ENCODE data around the gene SLC2A11.
A peak's percentile ranks its signal among the peaks of the same experiment; 100 is the strongest.

Gene SLC2A11

DNA sequence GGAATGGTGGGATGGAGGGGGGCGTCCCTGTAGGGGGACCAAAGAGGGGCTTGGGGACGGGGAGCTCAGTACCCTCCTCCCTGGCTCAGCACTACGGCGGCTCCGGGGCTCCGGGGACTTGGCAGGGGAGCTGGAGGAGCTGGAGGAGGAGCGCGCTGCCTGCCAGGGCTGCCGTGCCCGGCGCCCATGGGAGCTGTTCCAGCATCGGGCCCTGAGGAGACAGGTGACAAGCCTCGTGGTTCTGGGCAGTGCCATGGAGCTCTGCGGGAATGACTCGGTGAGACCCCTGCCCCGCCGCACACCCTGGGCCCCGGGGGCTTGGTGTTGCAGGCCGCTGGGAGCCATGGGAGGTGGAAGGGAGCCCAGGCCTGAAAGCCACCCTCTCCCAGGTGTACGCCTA is 24.7 kb downstream of the SLC2A11 start:
- TF ChIP-seq, protein P1, sequence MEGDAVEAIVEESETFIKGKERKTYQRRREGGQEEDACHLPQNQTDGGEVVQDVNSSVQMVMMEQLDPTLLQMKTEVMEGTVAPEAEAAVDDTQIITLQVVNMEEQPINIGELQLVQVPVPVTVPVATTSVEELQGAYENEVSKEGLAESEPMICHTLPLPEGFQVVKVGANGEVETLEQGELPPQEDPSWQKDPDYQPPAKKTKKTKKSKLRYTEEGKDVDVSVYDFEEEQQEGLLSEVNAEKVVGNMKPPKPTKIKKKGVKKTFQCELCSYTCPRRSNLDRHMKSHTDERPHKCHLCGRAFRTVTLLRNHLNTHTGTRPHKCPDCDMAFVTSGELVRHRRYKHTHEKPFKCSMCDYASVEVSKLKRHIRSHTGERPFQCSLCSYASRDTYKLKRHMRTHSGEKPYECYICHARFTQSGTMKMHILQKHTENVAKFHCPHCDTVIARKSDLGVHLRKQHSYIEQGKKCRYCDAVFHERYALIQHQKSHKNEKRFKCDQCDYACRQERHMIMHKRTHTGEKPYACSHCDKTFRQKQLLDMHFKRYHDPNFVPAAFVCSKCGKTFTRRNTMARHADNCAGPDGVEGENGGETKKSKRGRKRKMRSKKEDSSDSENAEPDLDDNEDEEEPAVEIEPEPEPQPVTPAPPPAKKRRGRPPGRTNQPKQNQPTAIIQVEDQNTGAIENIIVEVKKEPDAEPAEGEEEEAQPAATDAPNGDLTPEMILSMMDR (IDR thresholded peaks at IDR 0.05; ENCODE audit: low read depth, low read length): no peak
- no peak for DNase-seq (ENCODE audit: low read depth in 2 of 2)
- no peak overlapping the region for H3K4me3 ChIP-seq (replicated peaks in 1 of 2; ENCODE audit: low read depth in 2 of 2, low read length in 2 of 2)

DNA sequence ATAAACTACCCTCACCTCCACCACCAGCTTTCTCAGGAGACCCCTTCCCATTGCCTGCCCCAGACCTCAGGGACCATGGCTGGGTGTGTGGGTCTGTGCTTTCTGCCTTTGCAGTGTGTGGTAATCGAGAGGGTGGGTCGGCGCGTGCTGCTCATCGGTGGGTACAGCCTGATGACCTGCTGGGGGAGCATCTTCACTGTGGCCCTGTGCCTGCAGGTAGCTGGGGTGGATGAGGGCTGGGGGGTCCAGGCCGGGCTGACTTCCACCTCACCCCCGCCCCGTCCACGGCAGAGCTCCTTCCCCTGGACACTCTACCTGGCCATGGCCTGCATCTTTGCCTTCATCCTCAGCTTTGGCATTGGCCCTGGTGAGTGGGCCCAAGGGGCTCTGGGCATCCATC is 26.0 kb downstream of the SLC2A11 start:
- no peak overlapping the region for H3K4me3 ChIP-seq (replicated peaks in 1 of 2; ENCODE audit: low read depth in 2 of 2, low read length in 2 of 2)
- TF ChIP-seq, protein P1 (IDR thresholded peaks at IDR 0.05; ENCODE audit: low read depth, low read length): no peak
- DNase-seq (ENCODE audit: low read depth in 2 of 2): no peak

DNA sequence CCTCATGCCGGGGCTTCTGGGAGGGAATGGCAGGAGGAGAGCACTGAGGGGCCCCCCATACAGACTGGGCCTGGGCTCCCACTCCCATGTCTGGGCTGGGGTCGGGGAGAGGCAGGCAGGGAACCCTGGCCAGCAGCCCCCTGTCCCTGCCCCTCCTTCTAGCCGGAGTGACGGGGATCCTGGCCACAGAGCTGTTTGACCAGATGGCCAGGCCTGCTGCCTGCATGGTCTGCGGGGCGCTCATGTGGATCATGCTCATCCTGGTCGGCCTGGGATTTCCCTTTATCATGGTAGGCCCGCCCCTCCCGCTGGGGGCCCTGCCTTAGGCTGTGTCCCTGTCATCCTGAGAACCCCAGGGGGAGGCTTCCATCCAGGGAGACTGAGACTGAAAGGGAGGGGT is 26.5 kb downstream of the SLC2A11 start:
- no peak overlapping the region for H3K4me3 ChIP-seq (replicated peaks in 1 of 2; ENCODE audit: low read depth in 2 of 2, low read length in 2 of 2)
- no peak for DNase-seq (ENCODE audit: low read depth in 2 of 2)
- TF ChIP-seq, protein P1 (IDR thresholded peaks at IDR 0.05; ENCODE audit: low read depth, low read length): no peak

DNA sequence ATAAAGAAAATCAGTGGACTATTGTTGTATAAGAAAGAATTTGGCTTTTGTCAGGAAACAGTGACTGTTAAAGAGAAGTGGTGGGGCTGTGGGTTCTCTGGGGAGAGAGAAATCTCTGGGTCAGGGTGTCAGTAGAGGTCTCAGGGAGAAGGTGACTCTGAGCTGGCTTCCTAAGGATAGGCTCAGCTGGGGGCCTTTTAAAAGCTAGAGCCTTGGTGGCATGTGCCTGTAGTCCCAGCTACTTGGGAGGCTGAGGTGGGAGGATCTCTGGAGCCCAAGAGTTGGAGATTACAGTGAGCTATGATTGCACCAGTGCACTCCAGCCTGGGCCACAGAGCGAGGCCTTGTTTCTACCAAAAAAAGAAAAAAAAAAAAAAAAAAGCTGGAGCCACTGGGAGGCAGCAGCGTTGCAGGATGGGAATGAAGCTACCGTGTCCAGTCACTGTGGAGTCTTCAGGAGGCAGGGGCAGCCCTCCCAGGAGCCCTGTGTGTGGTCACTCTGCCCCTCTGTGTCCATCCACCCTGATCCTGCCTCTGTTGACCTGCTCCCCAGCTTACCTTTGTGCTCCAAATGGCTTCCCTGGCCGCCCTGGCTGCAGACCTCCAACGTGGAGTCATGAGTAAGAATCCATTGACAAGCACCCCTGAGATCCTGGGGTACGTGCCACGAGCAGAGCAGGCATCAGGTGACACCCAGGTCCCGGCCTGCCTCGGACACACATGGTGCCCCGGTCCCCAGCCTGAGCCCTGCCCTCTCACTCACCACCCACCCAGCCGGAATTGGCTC is 31.1 kb downstream of the SLC2A11 start:
- peak; percentile 55 to 60 for DNase-seq (ENCODE audit: low read depth in 2 of 2)
- TF ChIP-seq, protein P1 (IDR thresholded peaks at IDR 0.05; ENCODE audit: low read depth, low read length): no peak
- H3K4me3 ChIP-seq (replicated peaks in 1 of 2; ENCODE audit: low read depth in 2 of 2, low read length in 2 of 2): no peak overlapping the region

DNA sequence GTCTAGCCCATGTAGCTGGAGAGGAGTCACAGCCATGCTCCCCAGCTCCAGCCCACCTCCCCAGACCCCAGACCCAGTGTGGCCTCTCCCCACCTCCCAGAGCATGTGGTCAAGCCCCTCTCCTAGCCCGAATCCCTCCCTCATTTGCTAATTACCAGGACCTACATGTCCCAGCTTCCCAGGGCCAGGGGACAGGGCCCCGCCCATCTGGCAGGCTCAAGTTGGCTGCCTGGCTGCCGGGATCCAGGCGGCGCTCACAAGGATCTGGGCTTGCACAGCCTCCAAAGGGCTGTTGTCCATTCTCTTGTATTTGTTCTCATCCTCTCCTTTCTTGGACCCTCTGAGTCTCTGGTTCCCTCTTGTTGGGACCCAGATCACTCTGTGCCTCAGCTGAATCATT is 31.9 kb downstream of the SLC2A11 start:
- no peak overlapping the region for H3K4me3 ChIP-seq (replicated peaks in 1 of 2; ENCODE audit: low read depth in 2 of 2, low read length in 2 of 2)
- TF ChIP-seq, protein P1 (IDR thresholded peaks at IDR 0.05; ENCODE audit: low read depth, low read length): no peak
- no peak for DNase-seq (ENCODE audit: low read depth in 2 of 2)

DNA sequence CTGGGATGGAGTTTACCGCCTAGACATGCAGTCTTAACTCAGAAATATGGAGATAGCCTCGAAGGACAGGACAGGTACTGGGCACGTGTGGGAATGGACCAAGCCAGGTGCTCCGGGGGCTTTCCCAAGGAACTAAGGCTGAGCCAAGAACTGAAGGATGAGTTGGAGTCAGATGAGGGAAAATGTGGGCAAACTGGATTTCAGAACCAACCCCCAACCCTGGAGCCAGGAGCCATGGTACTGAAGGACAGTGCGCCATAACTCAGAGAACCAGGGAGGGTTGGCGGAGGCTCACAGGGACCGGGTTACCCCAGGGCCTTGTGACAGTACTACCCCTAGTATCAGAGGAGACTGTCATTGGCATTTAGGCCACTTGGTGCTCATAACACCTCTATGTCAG is 34.1 kb downstream of the SLC2A11 start:
- H3K4me3 ChIP-seq (replicated peaks in 1 of 2; ENCODE audit: low read depth in 2 of 2, low read length in 2 of 2): no peak overlapping the region
- DNase-seq (ENCODE audit: low read depth in 2 of 2): no peak
- TF ChIP-seq, protein P1 (IDR thresholded peaks at IDR 0.05; ENCODE audit: low read depth, low read length): no peak

DNA sequence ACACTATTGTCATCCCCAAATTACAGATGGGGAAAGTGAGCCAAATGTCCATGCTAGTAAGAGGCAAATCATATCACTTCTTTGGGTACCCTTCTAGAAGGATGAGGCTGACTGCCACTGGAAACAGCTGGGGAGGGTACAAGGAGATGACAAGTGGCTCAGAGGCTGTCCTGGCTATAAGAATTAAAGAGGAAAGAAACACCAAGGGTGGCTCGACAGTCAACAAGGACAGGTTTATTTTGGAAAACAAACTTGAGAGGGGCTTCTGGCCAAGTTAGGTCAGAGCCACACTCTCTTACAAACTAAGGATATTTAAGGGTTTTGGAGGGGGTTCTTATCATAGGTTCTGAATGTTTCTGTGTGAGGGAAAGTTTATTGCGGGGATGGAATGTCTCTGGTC is 34.5 kb downstream of the SLC2A11 start:
- DNase-seq (ENCODE audit: low read depth in 2 of 2): no peak
- TF ChIP-seq, protein P1 (IDR thresholded peaks at IDR 0.05; ENCODE audit: low read depth, low read length): no peak
- H3K4me3 ChIP-seq (replicated peaks in 1 of 2; ENCODE audit: low read depth in 2 of 2, low read length in 2 of 2): no peak overlapping the region
